Caco-2 (cell line): Measurements from ENCODE around the gene KLHDC3. TPM values are rescaled to one million over a fixed set of nuclear protein-coding genes. Genes with fewer than 3 reads are reported as not detected.
A peak's percentile ranks its signal among the peaks of the same experiment; 100 is the strongest.

Source experiments
- BruUV-seq: library from RNA; stranded (reverse); fragments of 400-500 nt; replicated peaks from 2 replicates; lab custom pipeline; 2021; lab: Mats Ljungman, UMichigan
- CTCF ChIA-PET: fragments of 300-600 bp; sonication (Branson Sonifier 250); formaldehyde crosslinking; loops from one replicate; lab custom pipeline; 2022; ENCODE audit warnings: antibody characterized with exemption; lab: Charles Lee
- POLR2A ChIA-PET: fragments of 300-600 bp; sonication (Branson Sonifier 250); formaldehyde crosslinking; loops from one replicate; lab custom pipeline; 2022; ENCODE audit warnings: antibody characterized with exemption; lab: Charles Lee
- DNase-seq, 2 experiments: peaks; one replicate each; pipeline versions ENCODE4 v3.0.0 to v3.0.0-alpha.2; 2020 to 2022
- H3K27me3 ChIP-seq: replicated peaks from 2 replicates; pipeline ENCODE4 v1.6.0; 2011; ENCODE audit warnings: low read length; ENCODE audit not compliant: control insufficient read depth, insufficient read depth
- H3K36me3 ChIP-seq: 2 replicates; pipeline ENCODE4 v1.5.1; 2011; ENCODE audit warnings: low read length; ENCODE audit not compliant: control insufficient read depth, insufficient read depth
- H3K4me1 ChIP-seq: fragments of 250-450 bp; sonication (Bioruptor Pico); 2 replicates; pipeline ENCODE4 v1.5.1; 2020; ENCODE audit warnings: mild to moderate bottlenecking
- H3K4me3 ChIP-seq: 2 replicates; pipeline ENCODE4 v1.5.1; 2011; ENCODE audit warnings: low read depth, mild to moderate bottlenecking, control low read depth, low read length
- H3K9me3 ChIP-seq: fragments of 250-450 bp; sonication (Bioruptor Pico); 2 replicates; pipeline ENCODE4 v1.5.1; 2020; ENCODE audit warnings: mild to moderate bottlenecking, moderate library complexity
- H3K27ac Mint-ChIP-seq: one replicate; pipeline ENCODE4 v1.8.0; 2022; ENCODE audit warnings: mixed read lengths; ENCODE audit not compliant: unreplicated experiment
- H3K27me3 Mint-ChIP-seq: one replicate; pipeline ENCODE4 v1.8.0; 2022; ENCODE audit warnings: mixed read lengths; ENCODE audit not compliant: insufficient read depth, unreplicated experiment
- H3K36me3 Mint-ChIP-seq: one replicate; pipeline ENCODE4 v1.8.0; 2022; ENCODE audit warnings: mild to moderate bottlenecking, mixed read lengths; ENCODE audit not compliant: insufficient read depth, unreplicated experiment
- H3K4me1 Mint-ChIP-seq: one replicate; pipeline ENCODE4 v1.8.0; 2022; ENCODE audit warnings: low read depth, mixed read lengths; ENCODE audit not compliant: unreplicated experiment
- H3K4me3 Mint-ChIP-seq: one replicate; pipeline ENCODE4 v1.8.0; 2022; ENCODE audit warnings: mild to moderate bottlenecking, moderate library complexity, mixed read lengths; ENCODE audit not compliant: unreplicated experiment
- H3K9me3 Mint-ChIP-seq: one replicate; pipeline ENCODE4 v1.8.0; 2022; ENCODE audit warnings: mixed read lengths; ENCODE audit not compliant: unreplicated experiment
- CTCF ChIP-seq, 2 experiments: fragments of 200-600 bp in 1 of 2; IDR thresholded peaks; 1 replicate in 1 of 2; 2 replicates in 1 of 2; pipeline versions ENCODE4 v1.5.1 to v1.8.0; 2011 to 2022; ENCODE audit warnings: antibody characterized with exemption in 1 of 2, control low read depth in 1 of 2, inconsistent platforms in 1 of 2, low read depth in 1 of 2, low read length in 1 of 2, mild to moderate bottlenecking in 1 of 2, moderate library complexity in 1 of 2; ENCODE audit not compliant: insufficient read depth in 1 of 2, severe bottlenecking in 1 of 2, unreplicated experiment in 1 of 2
- intact Hi-C: fragments of 100-400 bp; cut with micrococcal nuclease; formaldehyde crosslinking; loops from one replicate; pipeline ENCODE4 v1.10.0; 2022; ENCODE audit not compliant: unreplicated experiment
- total RNA-seq: library from RNA; stranded (reverse); gene quantifications from 2 replicates; pipeline ENCODE4 v1.2.3, GENCODE V29; 2022

The KLHDC3 gene
- total RNA-seq, 1 experiment from 2014 or later, result 66.8 TPM

- H3K4me3 Mint-ChIP-seq, result peak overlapping the region; percentile 83
- POLR2A ChIA-PET, result interaction anchor here (0.8 to 2.0 kb wide), 3 partner anchors 15 to 50 kb away, joined by 3 to 10 read pairs (median 4); partner anchors contain the start of gene CNPY3
- no peaks in the 10 kb centered on the region for H3K36me3 ChIP-seq
- no peaks in the 10 kb centered on the region for H3K27me3 Mint-ChIP-seq
- peak overlapping the region; percentile 73 for H3K4me3 ChIP-seq
- no peaks in the 10 kb centered on the region for H3K27me3 ChIP-seq
- peak overlapping the region; percentile 86 for H3K27ac Mint-ChIP-seq
- intact Hi-C loops, result loop anchor here (1.0 to 10.0 kb wide), 2 partner anchors 50 to 75 kb away; partner anchors contain the start of gene CNPY3
- CTCF ChIA-PET, result interaction anchor here (0.6 to 0.7 kb wide), 2 partner anchors 23 to 34 kb away, joined by 3 read pairs; partner anchors contain the start of genes KLHDC3 and MEA1
- peaks cover 13% of the 10 kb centered on the region for H3K4me1 Mint-ChIP-seq
- peaks cover 21% of the 10 kb centered on the region for H3K36me3 Mint-ChIP-seq
- no peaks in the 10 kb centered on the region for H3K9me3 Mint-ChIP-seq
- DNase-seq, result no peak
- H3K9me3 ChIP-seq, result no peaks in the 10 kb centered on the region
- H3K4me1 ChIP-seq, result no peaks in the 10 kb centered on the region
- no peak for TF ChIP-seq CTCF (IDR thresholded peaks at IDR 0.05; ENCODE audit: insufficient read depth in 1 of 2, low read depth in 1 of 2, low read length in 1 of 2, severe bottlenecking in 1 of 2, unreplicated experiment in 1 of 2)
- TSS peak; percentile 74 for BruUV-seq
These were observed 34.4 kb upstream of the KLHDC3 start for GRCh38 chr6:42979523-42980177.

- H3K27ac Mint-ChIP-seq, result no peak overlapping the region
- BruUV-seq, result no TSS peak
- intact Hi-C loops, result loop anchor here (10.0 kb wide), 1 partner anchor 77 kb away; no protein-coding TSS in a partner anchor
- no peak overlapping the region for H3K4me3 ChIP-seq
- H3K4me1 Mint-ChIP-seq, result peaks cover 27% of the 10 kb centered on the region
- H3K27me3 Mint-ChIP-seq, result no peaks in the 10 kb centered on the region
- ChIA-PET POLR2A (no interaction called here), CTCF (no interaction called here)
- peaks cover 15% of the 10 kb centered on the region for H3K36me3 Mint-ChIP-seq
- H3K27me3 ChIP-seq, result no peaks in the 10 kb centered on the region
- H3K4me1 ChIP-seq, result no peaks in the 10 kb centered on the region
- no peak for TF ChIP-seq CTCF (IDR thresholded peaks at IDR 0.05; ENCODE audit: insufficient read depth in 1 of 2, low read depth in 1 of 2, low read length in 1 of 2, severe bottlenecking in 1 of 2, unreplicated experiment in 1 of 2)
- no peak for DNase-seq
- H3K9me3 ChIP-seq, result no peaks in the 10 kb centered on the region
- no peak overlapping the region for H3K4me3 Mint-ChIP-seq
- H3K36me3 ChIP-seq, result no peaks in the 10 kb centered on the region
- H3K9me3 Mint-ChIP-seq, result no peaks in the 10 kb centered on the region
These were observed 32.2 kb upstream of the KLHDC3 start for GRCh38 chr6:42981836-42982235.

DNA sequence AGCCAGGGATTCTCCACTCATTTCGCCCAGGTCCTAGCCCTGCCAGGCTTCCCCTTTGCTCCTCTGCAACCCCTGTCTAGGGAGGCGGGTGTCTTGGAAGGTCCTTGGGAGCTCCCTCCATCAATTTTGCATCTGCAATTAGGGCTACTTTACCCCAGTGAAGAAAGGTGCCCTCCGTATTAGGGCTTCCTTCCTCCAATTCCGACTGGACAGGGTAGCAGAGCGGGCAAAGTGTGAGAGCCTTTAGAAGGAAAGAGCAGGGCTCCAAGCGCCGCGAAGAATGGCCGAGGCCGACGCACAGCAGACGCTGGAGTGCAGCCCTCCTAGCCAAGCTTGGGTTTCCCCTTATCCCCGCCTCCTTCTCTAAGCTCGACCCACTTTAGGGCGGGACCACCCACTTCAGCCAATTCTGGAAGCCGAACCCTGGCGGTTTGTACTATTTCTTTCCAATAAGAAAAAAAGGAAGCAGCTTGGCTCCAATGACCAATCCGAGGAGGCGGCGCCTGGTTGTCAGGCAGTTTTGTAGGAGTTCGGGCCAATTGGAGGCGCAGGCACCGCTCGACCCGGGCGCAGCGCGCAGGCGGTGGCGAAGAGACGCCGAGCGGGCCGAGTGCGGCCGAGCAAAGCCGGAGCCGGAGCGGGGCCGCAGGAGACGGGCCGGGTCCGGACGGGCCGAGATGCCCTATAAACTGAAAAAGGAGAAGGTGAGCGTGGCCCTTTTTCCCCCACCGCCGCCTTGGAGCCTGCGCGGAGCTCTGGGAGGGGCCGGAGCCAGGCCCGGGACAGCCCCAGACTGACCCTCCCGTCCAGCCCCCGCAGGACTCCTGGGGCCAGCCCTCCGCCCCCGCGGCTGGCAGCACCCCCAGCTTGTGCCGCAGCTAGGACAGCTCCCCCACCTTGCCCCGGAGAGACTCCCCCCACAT, 29.8 kb upstream of the KLHDC3 start, which contains the start of gene PPP2R5D:
PPP2R5D (plus strand) TSS at position 570 of the 923 bp plus-strand sequence; CDS start at position 678, 108 bp downstream.
- no peaks in the 10 kb centered on the region for H3K4me1 ChIP-seq
- Mint-ChIP-seq H3K9me3 (no peaks in the 10 kb centered on the region), H3K4me1 (peaks cover 36% of the 10 kb centered on the region), H3K27me3 (no peaks in the 10 kb centered on the region), H3K27ac (peak within 1 kb of the TSS; percentile 87), H3K36me3 (peaks cover 2% of the 10 kb centered on the region), H3K4me3 (peak within 1 kb of the TSS; percentile 91)
- no TSS peak for BruUV-seq
- peaks cover 1% of the 10 kb centered on the region; the same call in 1 of the 2 replicates for H3K36me3 ChIP-seq
- CTCF ChIA-PET, result interaction anchor here (0.7 to 0.9 kb wide), 4 partner anchors 12 to 245 kb away, joined by 3 to 6 read pairs (median 4); partner anchors contain the start of genes CNPY3 and DNPH1
- DNase-seq, result peak; percentile 97
- intact Hi-C loops, result loop anchor here (1.0 to 10.0 kb wide), 2 partner anchors 54 to 79 kb away; no protein-coding TSS in a partner anchor
- no peaks in the 10 kb centered on the region for H3K9me3 ChIP-seq
- peak within 1 kb of the TSS; percentile 66 for H3K4me3 ChIP-seq
- POLR2A ChIA-PET, result interaction anchor here (0.6 to 1.7 kb wide), 20 partner anchors 9 to 494 kb away, joined by 3 to 24 read pairs (median 4); partner anchors contain the start of genes CNPY3, CUL7, KLC4 and KLHDC3
- no peak for TF ChIP-seq CTCF (IDR thresholded peaks at IDR 0.05; ENCODE audit: insufficient read depth in 1 of 2, low read depth in 1 of 2, low read length in 1 of 2, severe bottlenecking in 1 of 2, unreplicated experiment in 1 of 2)
- no peaks in the 10 kb centered on the region for H3K27me3 ChIP-seq
